GM20000 (cell line): ENCODE results near the gene PEX5.

Source experiments
- DNase-seq: peaks from one replicate; pipeline ENCODE4 v3.0.0; 2012; ENCODE audit warnings: low spot score
- TF ChIP-seq, protein P1 (sequence below): IDR thresholded peaks from 2 replicates; pipeline ENCODE4 v1.5.1; 2012; ENCODE audit warnings: mild to moderate bottlenecking, control low read depth; ENCODE audit errors: extremely low read depth, missing control alignments

Gene PEX5

DNA sequence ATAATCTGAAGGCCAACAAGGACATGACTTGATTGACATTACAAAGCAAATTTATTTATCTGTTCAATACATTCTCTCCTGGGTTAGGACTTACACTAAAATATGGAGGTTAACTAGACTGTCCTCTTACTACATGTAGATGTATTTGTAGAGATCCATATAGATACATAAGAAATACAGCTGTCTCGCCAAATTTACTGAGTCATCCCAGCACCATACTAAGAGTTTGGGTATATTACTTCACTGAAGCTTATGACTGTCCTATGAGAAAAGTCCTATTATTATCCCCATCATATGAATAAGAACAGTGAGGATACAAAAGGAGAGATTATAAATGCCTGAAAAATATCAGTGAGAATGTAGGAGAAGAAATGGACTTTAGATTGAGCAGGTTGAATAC is 69.6 kb downstream of the PEX5 start:
- DNase-seq, result no peak
- TF ChIP-seq, protein P1, sequence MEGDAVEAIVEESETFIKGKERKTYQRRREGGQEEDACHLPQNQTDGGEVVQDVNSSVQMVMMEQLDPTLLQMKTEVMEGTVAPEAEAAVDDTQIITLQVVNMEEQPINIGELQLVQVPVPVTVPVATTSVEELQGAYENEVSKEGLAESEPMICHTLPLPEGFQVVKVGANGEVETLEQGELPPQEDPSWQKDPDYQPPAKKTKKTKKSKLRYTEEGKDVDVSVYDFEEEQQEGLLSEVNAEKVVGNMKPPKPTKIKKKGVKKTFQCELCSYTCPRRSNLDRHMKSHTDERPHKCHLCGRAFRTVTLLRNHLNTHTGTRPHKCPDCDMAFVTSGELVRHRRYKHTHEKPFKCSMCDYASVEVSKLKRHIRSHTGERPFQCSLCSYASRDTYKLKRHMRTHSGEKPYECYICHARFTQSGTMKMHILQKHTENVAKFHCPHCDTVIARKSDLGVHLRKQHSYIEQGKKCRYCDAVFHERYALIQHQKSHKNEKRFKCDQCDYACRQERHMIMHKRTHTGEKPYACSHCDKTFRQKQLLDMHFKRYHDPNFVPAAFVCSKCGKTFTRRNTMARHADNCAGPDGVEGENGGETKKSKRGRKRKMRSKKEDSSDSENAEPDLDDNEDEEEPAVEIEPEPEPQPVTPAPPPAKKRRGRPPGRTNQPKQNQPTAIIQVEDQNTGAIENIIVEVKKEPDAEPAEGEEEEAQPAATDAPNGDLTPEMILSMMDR, result no peak
